ENCODE data around the gene STOX1. TPM values are rescaled to one million over a fixed set of nuclear protein-coding genes. Genes with fewer than 3 reads are reported as not detected.
"Not testable (repeated sequence)": the region's sequence is repeated elsewhere in the genome, so short reads cannot be mapped to it uniquely, and the experiment has no call there.

Gene STOX1
- total RNA-seq, 1 donor: 0.21 TPM

DNA sequence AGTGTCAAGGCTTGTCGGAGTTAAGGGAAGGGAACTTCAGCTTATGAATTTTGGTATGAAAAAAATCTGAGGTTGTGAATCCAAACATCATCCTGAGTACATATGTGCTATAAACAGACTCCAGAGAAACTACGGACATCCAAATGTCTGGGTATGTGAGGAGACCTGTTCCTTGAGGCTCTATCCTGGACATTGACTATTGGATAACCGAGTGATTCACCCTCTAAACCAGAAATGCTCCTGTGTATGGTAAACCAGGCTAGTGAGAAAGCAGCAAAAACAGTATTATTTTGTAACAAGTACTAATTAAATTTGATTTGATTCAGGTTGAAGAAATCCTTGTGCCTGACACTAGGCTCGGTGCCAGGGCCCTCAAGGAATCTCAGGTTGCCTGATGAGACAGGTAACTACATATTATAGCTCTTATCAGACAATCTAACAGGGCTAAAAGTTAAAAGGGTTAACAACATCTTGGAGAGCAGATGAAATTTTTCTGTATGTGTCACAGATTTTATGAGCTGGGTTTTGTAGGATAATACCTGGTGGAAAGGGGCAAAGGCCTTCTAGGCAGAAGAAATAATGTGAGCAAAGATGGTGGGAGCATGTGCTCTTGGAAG lies 10.4 kb upstream of the STOX1 start:
- Histone ChIP-seq H3K4me3 (ENCODE audit: low read length) (no peak overlapping the region), H3K4me1 (ENCODE audit: insufficient read depth, low read length) (no peaks in the 10 kb centered on the region), H3K27me3 (ENCODE audit: insufficient read depth, low read length) (no peaks in the 10 kb centered on the region), H3K9me3 (ENCODE audit: low read depth, low read length) (no peaks in the 10 kb centered on the region)

DNA sequence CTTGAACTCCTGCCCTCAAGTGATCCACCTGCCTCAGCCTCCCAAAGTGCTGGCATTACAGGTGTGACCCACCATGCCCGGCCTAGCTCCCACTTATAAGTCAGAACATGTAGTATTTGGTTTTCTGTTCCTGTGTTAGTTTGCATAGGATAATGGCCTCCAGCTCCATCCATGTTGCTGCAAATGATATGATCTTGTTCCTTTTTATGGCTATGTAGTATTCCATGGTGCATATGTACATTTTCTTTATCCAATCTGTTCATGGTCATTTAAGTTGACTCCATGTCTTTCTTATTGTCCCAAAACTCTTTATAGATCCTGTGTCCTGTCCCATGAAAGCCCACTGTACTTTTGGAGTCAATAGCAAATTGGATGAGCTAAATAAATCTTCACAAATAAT lies 7.0 kb upstream of the STOX1 start:
- not testable (repeated sequence) for H3K4me1 ChIP-seq (ENCODE audit: insufficient read depth, low read length); H3K4me3 ChIP-seq (ENCODE audit: low read length); H3K9me3 ChIP-seq (ENCODE audit: low read depth, low read length); H3K27me3 ChIP-seq (ENCODE audit: insufficient read depth, low read length)

DNA sequence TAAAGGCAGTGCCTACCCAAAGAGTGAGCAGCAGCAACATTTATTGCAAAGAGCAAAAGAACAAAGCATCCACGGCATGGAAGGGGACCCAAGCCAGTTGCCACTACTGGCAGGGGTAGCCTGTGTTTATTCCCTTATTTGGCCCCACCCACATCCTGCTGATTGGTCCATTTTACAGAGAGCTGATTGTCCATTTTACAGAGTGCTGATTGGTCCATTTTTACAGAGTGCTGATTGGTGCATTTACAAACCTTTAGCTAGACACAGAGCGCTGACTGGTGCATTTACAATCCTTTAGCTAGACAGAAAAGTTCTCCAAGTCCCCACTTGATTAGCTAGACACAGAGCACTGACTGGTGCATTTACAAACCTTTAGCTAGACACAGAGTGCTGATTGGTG lies 4.7 kb upstream of the STOX1 start:
- not testable (repeated sequence) for H3K4me1 ChIP-seq (ENCODE audit: insufficient read depth, low read length); H3K4me3 ChIP-seq (ENCODE audit: low read length)

DNA sequence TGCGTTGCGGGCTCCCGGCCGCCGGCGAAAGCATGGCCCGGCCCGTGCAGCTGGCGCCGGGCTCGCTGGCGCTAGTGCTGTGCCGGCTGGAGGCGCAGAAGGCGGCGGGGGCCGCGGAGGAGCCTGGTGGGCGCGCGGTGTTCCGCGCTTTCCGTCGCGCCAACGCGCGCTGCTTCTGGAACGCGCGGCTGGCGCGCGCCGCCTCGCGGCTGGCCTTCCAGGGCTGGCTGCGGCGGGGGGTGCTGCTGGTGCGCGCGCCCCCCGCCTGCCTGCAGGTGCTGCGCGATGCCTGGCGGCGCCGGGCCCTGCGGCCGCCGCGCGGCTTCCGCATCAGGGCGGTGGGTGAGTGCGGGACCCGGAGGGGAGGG lies 245 bp downstream of the STOX1 start:
- not testable (repeated sequence) for H3K9me3 ChIP-seq (ENCODE audit: low read depth, low read length); H3K27me3 ChIP-seq (ENCODE audit: insufficient read depth, low read length)
- Histone ChIP-seq H3K4me3 (ENCODE audit: low read length) (peak overlapping the region; percentile 34), H3K4me1 (ENCODE audit: insufficient read depth, low read length) (peaks cover 16% of the 10 kb centered on the region)

More for the DNA sequence above, 4.7 kb upstream of the STOX1 start:
- H3K27me3 ChIP-seq (ENCODE audit: insufficient read depth, low read length); H3K9me3 ChIP-seq (ENCODE audit: low read depth, low read length): not testable (repeated sequence)

DNA sequence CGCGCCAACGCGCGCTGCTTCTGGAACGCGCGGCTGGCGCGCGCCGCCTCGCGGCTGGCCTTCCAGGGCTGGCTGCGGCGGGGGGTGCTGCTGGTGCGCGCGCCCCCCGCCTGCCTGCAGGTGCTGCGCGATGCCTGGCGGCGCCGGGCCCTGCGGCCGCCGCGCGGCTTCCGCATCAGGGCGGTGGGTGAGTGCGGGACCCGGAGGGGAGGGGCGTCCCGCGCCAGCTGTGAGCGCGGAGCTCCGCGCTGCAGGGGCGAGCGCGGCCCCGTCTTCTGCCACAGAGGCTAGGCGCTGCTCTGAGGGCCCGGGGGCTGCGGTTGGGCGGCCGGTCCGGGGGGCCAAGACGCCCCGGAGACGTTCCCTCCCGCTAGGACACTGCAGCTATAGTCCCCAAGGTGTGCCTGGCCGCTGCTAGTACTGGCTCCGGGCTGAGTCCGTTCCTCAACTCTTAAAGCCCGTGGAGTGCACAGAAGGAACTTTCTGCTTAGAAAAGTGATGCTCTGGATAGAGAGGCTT lies 811 bp downstream of the STOX1 start:
- H3K27me3 ChIP-seq (ENCODE audit: insufficient read depth, low read length); H3K9me3 ChIP-seq (ENCODE audit: low read depth, low read length); H3K4me3 ChIP-seq (ENCODE audit: low read length): not testable (repeated sequence)
- peaks cover 16% of the 10 kb centered on the region for H3K4me1 ChIP-seq (ENCODE audit: insufficient read depth, low read length)

DNA sequence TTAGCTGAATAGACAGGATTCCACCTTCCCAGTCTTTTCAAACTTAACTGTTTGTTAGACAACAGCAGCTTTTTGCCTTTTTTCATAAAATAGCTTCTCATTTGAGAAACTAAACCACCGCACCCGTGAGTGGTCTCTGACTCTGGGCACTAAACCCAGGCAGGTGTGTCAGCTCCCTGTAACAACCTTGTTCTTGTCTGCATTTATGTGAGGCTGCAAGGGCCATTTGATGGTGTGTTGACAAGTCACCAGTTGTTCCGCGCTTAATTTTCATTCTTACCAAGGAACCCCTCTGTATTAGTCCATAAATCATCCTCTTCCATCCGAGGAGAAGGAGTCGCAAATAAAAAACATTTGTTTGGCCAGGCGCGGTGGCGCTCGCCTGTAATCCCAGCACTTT lies 1.5 kb downstream of the STOX1 start:
- Histone ChIP-seq H3K4me3 (ENCODE audit: low read length) (no peak overlapping the region), H3K27me3 (ENCODE audit: insufficient read depth, low read length) (peaks cover 5% of the 10 kb centered on the region), H3K9me3 (ENCODE audit: low read depth, low read length) (no peaks in the 10 kb centered on the region), H3K4me1 (ENCODE audit: insufficient read depth, low read length) (peaks cover 16% of the 10 kb centered on the region)

DNA sequence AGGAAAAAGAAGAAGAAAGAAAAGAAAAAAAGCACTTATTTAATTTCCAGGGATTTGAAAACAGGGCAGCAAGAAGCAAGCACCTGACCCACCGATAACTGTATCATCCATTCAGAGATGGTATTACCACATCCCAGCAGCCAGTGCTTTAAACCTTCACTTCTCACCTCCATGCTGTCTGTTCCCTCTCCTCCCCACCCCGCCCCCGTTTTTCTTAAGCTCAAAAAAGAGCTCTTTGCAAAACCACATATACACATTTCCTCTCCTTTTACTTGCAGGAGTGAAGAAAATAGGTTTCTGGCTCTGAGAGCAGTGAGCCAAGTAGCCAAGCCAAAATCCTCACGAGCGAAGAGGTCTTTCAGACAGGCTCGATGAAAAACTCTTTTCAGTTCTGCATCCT lies 2.2 kb downstream of the STOX1 start:
- Histone ChIP-seq H3K9me3 (ENCODE audit: low read depth, low read length) (no peaks in the 10 kb centered on the region), H3K27me3 (ENCODE audit: insufficient read depth, low read length) (peaks cover 5% of the 10 kb centered on the region), H3K4me3 (ENCODE audit: low read length) (no peak overlapping the region), H3K4me1 (ENCODE audit: insufficient read depth, low read length) (peaks cover 16% of the 10 kb centered on the region)

DNA sequence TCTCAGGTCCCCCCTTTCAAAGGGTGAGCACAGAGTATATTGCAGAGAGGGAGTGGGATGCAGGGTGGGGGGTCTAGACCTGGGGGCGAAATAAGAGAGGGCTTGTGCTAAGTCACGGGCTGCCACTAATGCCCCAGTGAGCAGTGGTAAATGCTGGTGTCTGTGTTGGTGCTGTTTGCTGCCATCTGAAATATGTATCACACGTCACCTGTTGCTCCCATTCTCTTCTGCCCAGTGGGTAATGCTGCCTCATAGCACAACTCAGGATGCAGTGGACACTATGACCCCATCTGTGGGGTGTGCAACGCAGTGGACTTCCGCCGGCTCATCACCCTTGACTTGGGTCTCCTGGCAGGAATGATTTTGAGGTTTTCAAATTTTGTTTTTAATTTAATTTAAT lies 2.6 kb downstream of the STOX1 start:
- Histone ChIP-seq H3K4me3 (ENCODE audit: low read length) (no peak overlapping the region), H3K4me1 (ENCODE audit: insufficient read depth, low read length) (peaks cover 16% of the 10 kb centered on the region), H3K27me3 (ENCODE audit: insufficient read depth, low read length) (peaks cover 5% of the 10 kb centered on the region), H3K9me3 (ENCODE audit: low read depth, low read length) (no peaks in the 10 kb centered on the region)

DNA sequence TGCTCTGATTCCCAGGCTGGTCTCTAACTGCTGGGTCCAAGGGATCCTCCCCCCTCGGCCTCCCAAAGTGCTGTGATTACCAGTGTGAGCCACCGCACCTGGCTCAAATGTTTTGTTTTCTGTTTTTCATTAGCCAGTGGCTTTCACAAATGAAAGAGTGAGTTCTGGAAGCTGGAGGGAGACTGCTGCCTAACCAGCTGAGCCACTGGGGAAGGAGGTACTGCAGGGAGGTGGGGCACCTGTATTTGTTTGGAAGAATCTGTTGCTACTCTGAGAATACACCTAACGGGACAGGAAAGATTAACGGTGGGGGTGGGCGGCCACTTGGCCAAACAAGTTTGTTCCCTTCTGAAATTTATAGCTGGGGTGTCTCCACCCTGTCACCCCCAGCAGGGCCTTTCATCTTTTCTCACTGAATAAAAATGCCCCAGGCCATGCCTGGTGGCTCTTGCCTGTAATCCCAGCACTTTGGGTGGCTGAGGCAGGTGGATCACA lies 4.7 kb downstream of the STOX1 start:
- peaks cover 12% of the 10 kb centered on the region for H3K4me1 ChIP-seq (ENCODE audit: insufficient read depth, low read length)
- no peak overlapping the region for H3K4me3 ChIP-seq (ENCODE audit: low read length)
- no peaks in the 10 kb centered on the region for H3K9me3 ChIP-seq (ENCODE audit: low read depth, low read length)
- H3K27me3 ChIP-seq (ENCODE audit: insufficient read depth, low read length): peaks cover 5% of the 10 kb centered on the region

DNA sequence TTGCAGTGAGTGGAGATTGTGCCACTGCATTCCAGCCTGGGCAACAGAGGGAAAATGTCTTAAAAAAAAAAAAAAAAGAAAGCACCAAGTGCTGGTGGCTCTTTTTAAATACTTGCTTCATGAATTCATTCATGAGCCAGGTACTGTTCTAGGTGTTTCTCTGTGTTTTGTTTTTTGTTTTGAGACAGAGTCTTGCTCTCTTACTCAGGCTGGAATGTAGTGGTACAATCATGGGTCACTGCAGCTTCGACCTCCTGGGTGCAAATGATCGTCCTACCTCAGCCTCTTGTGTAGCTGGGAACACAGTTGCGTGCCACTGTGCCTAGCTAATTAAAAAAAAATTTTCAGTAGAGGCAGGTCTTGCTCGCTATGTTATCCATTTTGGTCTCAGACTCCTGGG lies 5.3 kb downstream of the STOX1 start:
- H3K27me3 ChIP-seq (ENCODE audit: insufficient read depth, low read length): peaks cover 5% of the 10 kb centered on the region
- peaks cover 11% of the 10 kb centered on the region for H3K4me1 ChIP-seq (ENCODE audit: insufficient read depth, low read length)
- H3K4me3 ChIP-seq (ENCODE audit: low read length): no peak overlapping the region
- no peaks in the 10 kb centered on the region for H3K9me3 ChIP-seq (ENCODE audit: low read depth, low read length)

DNA sequence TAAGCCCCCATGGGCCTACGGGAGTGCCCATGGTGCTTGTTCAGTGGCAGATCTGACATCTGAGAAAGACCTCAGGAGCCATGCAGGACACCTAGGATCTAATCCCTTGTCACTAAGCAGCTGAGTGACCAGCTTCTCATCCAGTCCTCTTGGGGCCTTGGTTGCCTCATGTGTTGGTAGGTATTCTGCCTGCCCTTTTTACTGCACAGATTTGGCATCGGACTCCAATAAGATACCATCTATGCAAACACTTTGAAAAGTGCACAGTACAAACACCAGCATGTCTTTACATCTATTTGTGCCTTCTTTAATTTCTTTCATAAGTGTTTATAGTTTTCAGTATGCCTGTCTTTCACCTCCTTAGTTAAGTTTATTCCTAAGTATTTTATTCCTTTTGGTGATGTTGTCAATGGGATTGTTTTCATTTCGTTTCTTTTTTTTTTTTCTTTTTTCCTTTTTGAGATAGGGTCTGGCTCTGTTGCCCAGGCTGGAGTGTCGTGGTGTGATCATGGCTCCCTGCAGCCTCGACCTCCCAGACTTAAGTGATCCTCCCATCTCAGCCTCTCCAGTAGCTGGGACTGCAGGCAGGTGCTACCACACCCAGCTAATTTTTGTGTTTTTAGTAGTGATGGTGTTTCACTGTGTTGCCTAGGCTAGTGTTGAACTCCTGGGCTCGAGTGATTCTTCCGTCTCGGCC lies 10.4 kb downstream of the STOX1 start:
- no peaks in the 10 kb centered on the region for H3K9me3 ChIP-seq (ENCODE audit: low read depth, low read length)
- H3K4me3 ChIP-seq (ENCODE audit: low read length): no peak overlapping the region
- H3K27me3 ChIP-seq (ENCODE audit: insufficient read depth, low read length): no peaks in the 10 kb centered on the region
- no peaks in the 10 kb centered on the region for H3K4me1 ChIP-seq (ENCODE audit: insufficient read depth, low read length)

DNA sequence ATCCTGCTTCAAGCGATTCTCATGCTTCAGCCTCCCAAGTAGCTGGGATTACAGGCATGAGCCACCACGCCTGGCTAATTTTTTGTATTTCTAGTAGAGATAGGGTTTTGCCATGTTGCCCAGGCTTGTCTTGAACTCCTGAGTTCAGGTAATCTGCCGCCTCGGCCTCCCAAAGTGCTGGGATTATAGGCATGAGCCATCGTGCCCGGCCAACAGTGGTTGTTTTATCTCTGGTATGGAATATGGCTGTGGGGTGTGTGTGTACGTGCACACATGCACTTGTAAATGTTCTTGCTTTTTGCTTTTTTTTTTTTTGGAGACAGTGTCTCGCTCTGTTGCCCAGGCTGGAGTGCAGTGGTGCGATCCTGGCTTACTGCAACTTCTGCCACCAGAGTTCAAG lies 13.3 kb downstream of the STOX1 start:
- H3K9me3 ChIP-seq (ENCODE audit: low read depth, low read length); H3K4me3 ChIP-seq (ENCODE audit: low read length); H3K4me1 ChIP-seq (ENCODE audit: insufficient read depth, low read length); H3K27me3 ChIP-seq (ENCODE audit: insufficient read depth, low read length): not testable (repeated sequence)

DNA sequence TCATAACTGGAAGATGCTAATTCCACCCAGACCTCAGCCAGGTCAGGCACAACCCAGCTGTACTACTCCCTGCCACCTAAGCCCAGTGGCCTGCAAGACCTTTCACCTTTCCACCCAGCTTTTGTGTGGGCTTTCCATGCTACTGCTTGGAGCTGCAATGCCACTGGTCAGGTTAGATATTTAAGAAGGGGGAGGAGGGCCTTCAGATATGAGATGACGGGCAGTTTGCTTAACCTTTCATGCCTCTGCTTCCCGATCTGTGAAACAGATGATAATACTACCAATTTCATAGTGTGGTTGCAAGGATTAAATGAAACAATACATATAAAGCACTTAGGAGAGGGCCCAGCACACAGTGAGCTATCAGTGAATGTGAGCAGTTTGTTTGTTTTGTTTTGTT lies 20.9 kb downstream of the STOX1 start:
- Histone ChIP-seq H3K4me1 (ENCODE audit: insufficient read depth, low read length) (no peaks in the 10 kb centered on the region), H3K4me3 (ENCODE audit: low read length) (no peak overlapping the region), H3K27me3 (ENCODE audit: insufficient read depth, low read length) (no peaks in the 10 kb centered on the region), H3K9me3 (ENCODE audit: low read depth, low read length) (no peaks in the 10 kb centered on the region)

DNA sequence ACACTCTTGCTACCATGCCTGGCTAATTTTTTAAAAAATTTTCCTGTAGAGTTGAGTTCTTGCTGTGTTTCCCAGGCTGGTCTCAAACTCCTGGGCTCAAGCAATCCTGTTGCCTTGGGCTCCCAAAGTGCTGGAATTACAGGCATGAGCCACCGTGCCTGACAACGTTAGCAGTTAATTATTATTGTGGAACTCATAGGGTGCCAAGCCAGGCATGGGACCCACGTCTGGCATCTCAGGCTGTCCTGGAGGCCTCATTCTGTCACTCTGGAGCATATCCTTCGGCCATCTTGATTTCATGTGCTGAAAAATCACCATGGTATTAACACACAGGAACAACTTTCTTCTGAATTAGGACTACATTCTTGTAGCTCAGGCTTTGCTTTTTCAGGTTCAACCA lies 21.5 kb downstream of the STOX1 start:
- Histone ChIP-seq H3K9me3 (ENCODE audit: low read depth, low read length) (no peaks in the 10 kb centered on the region), H3K4me1 (ENCODE audit: insufficient read depth, low read length) (no peaks in the 10 kb centered on the region), H3K4me3 (ENCODE audit: low read length) (no peak overlapping the region), H3K27me3 (ENCODE audit: insufficient read depth, low read length) (no peaks in the 10 kb centered on the region)

DNA sequence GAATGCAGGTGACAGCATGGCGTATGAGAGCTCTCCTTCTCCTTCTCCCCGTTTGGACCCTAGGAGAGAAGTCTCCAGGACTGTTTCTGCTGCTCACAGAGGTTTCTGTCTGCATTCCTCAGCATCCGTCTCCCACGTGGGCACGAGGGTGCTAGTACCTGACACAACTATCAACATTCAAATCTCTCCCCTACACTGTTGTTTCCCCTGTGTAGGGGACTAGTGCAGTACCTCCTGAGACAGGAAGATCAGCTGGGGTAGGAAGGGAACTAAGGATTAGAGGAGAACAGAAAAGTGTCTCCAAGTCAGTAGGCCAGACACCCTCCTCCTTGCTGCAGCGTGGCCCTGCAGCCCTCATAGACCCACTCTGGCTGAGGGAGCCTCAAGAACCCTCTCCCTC lies 29.0 kb downstream of the STOX1 start:
- Histone ChIP-seq H3K27me3 (ENCODE audit: insufficient read depth, low read length) (no peaks in the 10 kb centered on the region), H3K9me3 (ENCODE audit: low read depth, low read length) (peaks cover 3% of the 10 kb centered on the region), H3K4me1 (ENCODE audit: insufficient read depth, low read length) (no peaks in the 10 kb centered on the region), H3K4me3 (ENCODE audit: low read length) (no peak overlapping the region)

DNA sequence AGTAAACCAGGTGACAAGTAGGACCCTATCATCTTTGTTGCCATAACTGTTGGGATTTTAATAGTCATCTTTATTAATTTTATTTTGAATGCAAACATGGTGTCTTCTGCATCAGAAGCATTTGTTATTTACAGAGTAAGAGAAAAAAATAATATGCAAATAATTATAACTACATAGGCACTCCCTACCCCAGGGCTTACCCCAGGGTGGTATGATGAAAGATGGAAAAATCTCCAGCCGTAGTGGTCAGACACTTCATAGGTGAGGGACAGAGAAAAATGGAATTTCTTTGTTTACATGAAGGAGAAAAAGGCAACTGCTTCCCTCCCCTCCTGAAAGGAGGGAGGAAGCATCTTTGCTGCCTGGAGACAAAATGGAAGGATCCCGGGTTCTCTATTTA lies 29.7 kb downstream of the STOX1 start:
- H3K4me1 ChIP-seq (ENCODE audit: insufficient read depth, low read length): no peaks in the 10 kb centered on the region
- no peaks in the 10 kb centered on the region for H3K27me3 ChIP-seq (ENCODE audit: insufficient read depth, low read length)
- H3K9me3 ChIP-seq (ENCODE audit: low read depth, low read length): peaks cover 10% of the 10 kb centered on the region
- no peak overlapping the region for H3K4me3 ChIP-seq (ENCODE audit: low read length)
